NK-92 (cell line): ENCODE results near the gene CFAP65.

Experiments used
- DNase-seq: peaks from one replicate; lab custom pipeline; 2025; ENCODE audit not compliant: unreplicated experiment; lab: John Stamatoyannopoulos, UW

CFAP65 gene

DNA sequence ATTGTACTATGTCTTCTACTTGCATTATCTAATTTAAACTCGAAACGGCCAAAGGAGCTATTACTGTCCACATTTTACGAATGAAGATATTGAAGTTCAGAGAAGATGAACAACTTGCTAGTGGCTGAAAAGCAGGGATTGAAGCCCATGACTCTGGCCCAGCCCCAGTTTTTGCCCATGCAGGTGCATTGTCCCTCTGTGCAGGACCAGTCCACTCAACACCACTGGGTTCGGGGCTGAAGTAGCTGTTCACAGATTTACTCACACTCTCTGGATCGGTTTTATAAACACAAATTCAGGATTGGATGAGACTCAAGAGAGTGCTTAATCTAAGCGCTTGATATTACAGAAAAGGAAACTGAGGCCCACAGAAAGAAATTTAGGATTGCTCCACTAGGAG is 20.8 kb upstream of the CFAP65 start:
- DNase-seq = no peak

DNA sequence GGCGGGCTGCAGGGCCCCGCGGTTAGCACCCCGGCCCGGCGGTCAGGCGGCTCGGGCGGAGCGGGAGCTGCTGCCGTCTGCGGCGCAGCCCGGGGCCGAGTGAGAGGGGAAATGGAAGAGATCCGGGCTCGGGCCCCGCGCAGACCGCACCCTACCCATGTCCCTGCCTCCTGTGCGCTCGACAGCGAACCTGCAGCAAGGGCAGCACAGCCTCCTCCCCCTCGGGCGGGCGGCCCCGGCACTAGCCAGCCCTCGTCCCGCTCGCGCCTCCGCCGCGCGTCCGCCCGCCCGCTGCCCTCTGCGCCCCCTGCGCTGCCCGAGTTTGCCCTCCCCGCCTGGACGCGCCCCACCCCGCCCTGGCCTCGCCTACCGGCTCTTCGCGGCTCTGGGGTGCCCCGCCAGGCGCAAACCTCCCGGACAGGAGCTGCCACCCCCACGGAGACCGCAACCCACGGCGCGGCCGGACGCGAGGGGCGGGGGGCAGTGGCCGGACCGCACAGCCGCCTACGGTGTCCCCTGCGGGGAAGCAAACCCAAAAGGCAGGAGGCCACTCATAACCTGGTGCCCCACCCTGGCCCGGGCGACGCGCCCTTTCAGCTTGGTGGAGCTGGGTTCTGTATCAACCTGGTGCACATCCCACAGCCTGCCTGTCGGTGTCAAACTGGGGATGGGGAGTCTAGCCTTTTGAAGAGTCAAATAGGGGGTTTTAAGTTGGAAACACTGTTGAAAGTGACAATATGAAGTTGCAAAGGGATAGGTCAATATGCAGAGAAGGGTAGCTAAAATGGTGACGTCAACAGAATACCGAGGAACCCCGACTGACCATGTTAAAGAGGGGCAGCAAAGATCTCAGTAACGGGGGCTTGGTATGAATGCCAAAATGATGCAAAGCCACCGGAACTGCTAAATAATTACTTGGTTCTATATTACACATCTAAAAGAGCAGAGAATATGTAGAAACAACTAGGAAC is 19.8 kb upstream of the CFAP65 start, which contains the start of gene IHH:
TSS of gene IHH (minus strand) at position 101 of the 971 bp plus-strand sequence. CDS start 454 bp downstream, outside the sequence.
- no peak for DNase-seq

DNA sequence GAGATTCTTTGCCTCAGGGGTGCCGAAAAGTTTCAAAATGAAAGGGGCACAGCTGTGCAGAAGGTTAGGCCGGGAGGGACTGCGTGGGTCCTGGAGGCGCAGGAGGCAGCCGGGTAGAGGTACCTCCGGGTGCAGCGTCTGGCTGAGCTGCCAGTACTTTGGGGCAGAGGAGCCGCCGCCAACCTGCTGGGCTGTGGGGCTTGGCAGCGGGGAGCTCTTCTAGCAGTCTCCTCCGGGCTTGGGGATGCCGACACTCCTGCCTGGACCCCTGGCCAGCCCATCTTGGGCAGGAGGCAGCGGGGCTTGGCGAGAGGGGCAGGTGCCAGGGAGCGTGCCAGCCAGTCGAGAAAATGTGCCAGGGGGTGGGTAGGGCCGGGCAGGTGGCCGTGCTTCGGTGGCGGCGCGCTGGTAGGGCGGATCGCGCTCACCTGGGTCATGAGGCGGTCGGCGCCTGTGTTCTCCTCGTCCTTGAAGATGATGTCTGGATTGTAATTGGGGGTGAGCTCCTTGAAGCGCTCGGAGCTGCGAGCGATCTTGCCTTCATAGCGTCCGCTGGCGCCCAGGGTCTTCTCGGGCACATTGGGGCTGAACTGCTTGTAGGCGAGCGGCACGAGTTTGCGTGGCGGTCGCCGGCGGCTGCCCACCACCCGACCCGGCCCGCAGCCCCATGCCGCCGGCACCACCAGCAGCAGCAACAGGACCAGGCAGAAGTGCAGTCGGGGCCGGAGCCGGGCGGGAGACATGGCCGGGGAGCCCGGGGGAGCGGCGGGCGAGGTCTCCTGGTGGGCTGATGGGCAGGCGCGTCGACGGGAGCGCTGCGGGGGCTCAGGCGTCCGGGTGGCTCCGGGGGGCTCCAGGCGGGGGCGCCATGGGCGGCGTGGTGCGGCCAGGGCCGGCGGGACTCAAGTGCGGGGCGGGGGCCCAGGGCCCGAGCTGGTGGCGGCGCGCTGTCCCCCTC is 18.7 kb upstream of the CFAP65 start:
- no peak for DNase-seq

DNA sequence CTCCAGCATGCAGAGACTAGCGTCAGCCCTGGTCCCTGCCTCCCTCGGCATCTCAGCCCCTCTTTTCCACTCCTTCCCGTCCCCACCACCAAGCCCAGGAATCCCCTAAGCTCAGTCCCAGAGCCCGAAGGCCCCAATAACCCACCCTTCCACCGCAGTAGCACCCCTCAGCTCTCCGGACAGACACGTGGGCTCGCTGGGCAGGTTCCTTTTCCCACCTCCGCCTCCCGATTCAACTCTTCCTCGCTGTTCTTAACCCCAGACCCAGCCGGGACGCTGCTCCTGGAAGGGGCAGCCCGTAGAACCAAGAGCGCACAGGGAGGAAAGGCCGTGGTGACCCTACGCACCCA is 18.0 kb upstream of the CFAP65 start:
- DNase-seq = no peak

DNA sequence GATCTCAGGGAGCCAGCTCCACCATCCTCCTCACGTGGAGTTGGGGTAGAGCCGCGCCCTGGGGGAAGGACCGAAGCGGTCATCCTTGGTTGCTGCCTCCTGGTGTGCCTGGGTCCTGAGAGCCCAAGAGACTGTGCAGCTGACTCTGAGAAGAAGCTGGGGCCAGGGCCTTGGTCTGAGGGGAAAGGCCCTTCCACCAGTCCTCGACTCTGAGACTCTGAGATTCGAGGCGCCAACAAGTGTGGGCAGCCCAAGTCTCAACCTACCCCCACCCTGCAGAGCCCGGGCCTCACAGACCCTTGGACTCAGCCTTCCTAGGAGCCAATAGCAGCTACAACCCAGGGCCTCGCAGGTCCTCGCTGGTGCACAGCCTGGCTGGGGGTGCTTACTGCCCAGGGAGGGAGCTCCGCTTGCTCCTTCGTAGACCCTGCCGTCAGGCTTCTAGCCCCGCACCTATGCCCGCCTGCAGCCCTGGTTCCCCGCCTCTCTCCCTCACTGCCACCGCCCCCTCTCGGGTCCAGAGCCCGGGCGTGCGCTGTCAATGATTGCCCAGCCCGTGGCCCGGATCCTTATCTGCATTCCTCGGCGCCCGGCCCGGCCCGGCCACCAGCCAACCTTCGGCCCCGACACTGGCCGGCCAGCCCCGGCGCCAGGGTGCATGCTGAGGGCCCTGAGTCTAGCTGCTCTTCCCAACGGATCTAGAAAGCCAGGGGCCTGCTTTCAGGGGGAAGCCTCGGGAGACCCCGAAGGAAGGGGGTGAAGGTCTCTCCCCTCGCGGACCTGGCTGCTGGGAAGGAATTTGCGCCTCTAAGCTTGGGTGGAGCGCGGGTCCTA is 17.4 kb upstream of the CFAP65 start:
- no peak for DNase-seq

DNA sequence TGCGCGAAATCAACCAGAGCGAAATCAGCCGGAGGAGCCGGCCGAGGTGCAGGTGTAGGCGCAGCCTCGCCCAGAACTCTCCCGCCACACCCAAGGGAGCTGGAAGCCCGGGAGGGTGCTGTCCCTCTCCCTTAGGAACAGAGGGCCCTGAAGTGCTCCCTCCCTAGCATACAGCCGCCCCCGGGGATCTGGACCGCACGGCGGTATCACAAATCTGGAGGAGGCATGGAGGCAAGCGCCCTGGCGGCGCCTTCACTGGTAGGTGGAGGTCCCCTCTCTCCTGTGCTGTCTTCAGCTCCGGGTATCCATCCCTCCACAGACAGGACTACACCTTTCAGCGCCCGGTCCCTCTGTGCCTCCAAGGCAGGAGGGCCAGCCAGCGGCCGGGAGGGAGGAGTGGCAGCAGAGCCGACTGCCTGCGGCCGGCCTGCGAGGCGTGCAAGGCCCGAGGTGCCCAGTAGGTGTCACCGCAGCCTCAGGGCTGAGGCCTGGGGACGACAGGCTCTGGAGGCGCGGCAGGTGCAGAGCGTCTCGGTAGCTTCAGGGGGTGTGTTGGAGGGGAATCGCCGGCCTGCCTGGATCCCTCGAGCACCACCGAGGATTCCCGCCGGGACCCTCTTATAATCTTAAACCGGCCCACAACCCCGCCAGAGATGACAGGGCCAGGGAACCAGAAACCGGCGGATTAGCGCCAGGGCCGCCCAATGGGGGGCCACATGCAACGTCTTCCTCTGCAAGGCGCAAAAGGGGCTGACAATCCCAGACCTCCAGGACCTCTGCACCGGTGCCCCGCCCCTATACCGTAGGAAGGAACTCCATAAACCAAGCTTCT is 16.6 kb upstream of the CFAP65 start:
- DNase-seq = no peak

DNA sequence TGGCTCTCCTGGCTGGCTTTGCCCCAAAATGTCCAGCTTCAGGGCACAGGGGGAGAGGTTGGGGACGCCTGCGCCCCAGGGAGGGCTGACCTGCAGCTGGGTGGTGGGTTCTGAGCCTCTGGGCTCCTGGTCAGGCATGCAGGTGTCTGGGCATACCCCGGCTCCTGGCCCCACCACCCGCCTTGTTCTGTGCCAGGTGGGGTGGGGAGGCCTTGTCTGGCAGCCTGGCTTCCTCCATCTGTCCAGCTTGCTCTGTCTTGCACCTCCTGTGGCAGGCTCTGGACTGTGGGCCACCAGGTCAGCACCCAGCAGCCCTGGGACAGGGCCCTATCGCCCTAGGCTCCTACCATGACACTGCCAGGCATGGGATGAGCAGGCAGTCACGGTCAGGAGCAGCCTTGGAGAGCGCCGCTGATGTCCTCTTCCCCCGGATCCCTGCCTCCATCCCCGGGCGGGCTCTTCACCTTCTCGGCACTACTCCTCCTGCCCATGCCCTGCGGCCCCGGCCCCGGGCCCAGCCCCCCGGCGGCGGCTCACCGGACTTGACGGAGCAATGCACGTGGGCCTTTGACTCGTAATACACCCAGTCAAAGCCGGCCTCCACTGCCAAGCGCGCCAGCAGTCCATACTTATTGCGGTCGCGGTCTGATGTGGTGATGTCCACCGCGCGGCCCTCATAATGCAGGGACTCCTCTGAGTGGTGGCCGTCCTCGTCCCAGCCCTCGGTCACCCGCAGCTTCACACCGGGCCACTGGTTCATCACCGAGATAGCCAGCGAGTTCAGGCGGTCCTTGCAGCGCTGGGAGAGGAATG is 15.8 kb upstream of the CFAP65 start:
- DNase-seq = no peak

DNA sequence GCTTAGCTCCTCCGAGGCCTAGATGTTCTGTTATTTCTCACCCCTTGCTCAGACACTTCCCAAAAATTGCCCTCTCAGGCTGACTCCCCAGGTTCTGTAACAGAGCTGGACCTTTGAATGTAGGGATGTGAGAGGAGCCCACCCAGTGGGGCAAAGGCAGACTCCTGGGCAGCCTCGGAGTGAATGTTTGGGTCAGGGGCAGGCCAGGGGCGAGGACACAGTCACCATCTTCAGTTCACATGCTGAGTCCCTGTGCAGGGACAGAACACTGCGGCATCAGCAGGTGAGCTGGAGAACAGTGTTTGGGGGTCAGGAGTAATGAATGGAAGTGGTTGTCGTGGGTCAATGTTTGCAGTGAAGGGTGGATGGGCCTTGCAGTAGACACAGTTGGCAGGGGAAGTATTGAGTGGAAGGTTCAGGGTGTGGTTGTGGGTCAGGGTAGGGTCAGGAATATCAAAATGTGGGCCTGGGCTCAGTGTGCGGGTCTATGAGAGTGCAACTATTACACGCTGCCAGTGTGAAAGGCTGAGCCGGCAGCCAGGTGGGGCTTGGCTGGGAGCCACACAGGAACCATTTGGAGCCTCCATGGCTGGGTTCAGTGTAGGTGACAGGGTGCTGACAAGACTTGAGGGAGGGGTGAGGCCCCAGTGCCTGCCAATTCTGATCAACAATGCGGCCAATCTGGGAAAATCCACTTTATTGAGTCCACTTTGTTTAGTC is 15.0 kb upstream of the CFAP65 start:
- DNase-seq = no peak

DNA sequence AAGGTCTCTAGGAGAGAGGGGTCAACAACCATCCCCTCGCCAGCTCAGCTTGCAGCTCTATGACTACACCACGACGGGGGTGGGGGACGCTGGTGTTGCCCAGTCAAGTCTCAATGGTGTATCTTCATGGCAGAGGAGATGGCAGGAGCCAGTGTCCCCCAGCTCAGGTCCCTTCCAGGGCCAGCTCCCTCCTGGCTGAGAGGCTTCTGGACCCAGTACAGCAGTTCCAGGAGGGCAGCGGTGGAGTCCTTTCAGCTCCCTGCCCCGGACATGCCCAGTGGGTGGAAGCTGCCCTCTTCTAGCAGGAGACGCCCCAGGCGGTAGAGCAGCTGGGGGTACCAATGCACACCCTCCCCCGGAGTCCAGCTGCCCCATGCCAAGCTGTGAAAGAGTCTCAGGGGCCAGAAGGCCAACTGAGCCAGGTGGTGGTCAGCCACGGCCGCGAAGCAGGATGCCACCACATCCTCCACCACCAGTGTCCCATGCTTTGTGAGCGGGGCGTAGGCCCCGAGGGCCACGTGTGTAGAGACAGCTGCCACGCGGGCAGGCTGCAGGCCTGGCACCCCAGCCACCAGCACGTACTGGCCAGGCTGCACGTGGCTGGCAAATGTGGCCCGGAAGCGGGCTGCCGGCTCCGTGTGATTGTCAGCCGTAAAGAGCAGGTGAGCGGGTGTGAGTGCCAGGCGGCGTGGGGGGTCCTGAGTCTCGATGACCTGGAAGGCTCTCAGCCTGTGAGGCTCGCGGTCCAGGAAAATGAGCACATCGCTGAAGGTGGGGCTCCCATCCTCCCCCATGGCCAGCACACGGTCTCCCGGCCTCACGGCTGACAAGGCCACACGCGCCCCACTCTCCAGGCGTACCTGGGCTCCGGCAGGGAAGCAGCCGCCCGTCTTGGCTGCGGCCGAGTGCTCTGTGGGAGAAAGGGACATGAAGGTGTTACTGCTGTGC is 13.9 kb upstream of the CFAP65 start:
- DNase-seq = no peak

DNA sequence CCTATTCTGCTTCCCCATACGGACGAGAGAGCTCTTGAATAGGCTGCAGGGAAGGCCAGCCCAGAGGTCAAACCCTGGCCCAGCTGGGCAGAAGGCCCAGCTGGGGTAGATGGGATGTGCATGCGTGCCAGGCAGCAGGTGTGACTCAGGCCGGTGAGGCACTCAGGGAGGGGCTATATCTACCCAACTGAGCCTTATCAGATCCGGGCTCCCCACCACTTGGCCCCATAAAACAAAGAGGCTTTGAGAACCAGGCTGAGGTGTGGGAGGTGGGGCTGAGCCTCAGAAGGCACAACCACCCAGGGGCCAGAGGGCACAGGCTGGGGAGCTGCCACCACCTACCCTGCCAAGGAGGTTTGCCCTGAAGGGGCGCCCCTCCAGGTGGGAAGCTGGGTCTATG is 8.0 kb upstream of the CFAP65 start:
- DNase-seq = no peak

DNA sequence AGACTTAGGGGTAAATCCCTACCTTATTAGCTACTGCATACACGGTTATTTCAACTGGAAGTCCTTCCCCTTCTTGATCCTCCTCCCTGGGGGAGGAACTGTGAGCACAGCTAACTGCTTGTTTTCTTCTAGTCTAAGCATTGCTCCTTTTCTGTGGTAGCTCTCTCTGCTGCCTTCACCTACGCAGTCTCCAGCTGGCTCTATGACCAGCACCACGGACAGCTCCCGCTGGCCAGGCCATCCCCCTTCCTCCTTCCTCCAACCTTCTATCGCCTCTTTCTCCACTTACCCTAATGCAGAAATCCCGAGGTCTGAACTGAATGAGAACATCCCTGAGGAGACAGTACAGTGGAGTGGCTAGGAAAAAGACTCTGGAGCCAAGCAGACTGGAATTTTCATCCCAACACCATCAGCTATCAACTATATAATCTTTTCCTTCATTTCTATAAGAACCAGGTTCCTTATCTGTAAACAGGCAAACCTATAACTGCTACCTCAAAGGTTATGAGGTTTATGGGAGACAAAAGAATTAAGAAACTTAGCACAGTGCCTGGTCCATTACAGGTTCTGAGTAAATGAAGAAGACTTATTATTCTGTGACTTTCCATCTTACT is 4.7 kb upstream of the CFAP65 start:
- no peak for DNase-seq

DNA sequence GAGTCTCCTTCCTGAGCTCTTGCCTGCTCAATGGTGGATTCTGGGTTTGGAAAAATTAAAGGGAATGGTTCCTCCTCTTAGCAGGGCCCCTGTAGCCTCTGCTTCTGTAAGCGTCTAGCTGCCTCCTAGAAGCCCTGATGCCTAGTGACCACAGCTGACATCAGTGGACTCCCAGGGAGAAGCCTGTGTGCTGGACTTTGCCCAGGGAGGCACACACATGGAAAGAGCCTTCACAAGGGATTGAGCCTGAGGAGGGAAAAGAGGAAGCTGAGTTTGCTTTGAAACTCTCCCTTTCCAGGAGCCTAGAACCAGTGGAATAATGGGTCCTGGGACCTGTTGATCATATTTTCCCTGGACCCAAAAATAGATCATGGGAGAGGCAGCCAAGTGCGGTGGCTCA is 1.4 kb upstream of the CFAP65 start:
- DNase-seq = no peak

DNA sequence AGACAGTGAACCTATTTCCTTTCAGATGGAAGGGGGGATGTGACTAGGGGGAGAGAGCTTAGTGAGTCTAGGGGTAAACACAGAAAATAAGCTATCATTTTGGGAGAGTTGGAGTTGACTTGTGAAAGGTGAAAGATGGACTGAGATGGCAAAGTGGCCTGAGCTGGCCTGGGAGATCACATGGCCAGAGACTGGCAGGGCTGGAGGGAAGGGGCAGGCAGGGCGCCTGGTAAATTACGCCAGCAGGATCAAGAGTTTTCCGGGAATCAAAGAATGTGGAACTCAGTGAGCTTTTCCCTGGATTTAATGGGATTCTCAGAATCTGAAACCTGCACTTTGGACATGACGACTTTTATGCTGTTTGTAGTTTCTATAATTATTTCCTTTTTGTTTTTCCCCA is 841 bp upstream of the CFAP65 start:
- no peak for DNase-seq

DNA sequence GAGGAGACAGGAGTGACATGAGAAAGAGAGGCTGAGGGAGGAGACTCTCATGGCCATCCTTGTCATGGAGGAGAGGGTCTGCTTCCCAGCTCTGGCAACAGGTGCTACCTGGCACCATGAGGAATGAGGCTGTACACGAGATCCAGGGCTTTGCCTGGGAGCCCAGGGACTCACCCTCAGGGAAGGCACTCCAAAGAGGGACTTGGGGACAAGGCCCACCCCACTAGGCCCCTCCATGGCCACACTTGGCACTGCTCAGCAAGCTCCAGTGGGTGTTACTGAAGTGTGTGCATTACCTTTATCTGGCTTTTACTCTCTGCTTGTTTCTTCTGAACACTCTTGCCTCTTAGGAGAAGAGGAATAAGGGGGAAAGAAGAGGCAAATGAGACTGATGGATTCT is 2.7 kb downstream of the CFAP65 start:
- DNase-seq = no peak

DNA sequence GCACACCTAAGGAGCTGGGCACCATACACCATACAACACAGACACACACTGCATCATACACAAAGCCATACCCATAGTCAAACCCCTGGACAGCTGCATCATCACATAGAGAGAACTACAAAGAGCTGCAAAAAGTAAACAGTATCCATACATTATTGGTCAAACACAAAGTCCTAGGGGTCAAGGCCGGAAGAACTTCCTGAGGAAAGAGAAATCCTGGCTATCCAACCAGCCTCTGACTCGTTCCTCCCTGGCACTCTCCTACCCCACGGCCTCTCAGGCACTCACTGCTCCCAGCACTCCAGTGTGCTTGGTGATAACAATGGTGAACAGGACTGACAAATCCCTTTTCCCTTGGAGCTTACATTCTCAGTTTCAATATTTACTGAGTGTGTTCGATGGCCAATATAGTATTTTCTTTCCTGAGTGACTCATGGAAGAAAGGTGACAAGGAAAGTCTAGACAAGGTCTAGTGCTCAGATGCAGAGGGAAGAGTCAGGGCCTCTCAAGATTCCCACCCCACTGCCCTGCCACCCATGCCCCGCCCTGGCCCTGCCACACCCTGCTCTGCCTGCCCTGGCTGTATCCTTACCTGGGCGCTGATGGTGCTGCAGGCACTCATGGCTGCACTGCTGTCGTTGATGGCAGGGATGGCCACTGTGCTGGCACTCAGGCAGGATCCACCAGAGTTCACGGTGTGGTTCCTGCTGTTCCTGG is 3.4 kb downstream of the CFAP65 start:
- no peak for DNase-seq

DNA sequence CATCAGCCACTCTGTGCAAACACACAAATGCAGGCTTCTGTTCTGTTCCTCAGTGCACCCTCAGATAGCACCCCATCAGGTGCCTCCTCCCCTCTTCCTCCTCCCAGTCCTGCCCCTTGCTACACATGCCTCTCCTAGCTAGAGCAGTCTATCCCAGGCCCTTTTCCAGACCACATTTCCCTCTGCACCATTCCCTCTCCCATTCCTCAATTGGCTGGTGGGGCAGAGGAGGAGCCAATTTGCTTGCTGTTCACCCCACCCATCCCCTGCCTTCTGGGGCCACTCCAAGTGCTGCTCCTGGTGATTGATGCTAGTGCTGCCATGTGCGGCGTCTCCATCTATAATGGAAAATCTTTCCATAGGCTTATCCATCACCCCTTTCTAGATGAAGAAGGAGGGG is 5.4 kb downstream of the CFAP65 start:
- DNase-seq = no peak
